ENCODE measurements around the gene PELI2. TPM values are rescaled to one million over a fixed set of nuclear protein-coding genes. Genes with fewer than 3 reads are reported as not detected.

The PELI2 gene
- total and polyA plus RNA-seq, 3 donors from 2014 or later, result 14.5 to 32.5 (median 27.6) TPM

GRCh38 chr14:56121816-56122215, 3.6 kb downstream of the PELI2 start:
- no peaks in the 10 kb centered on the region for H3K36me3 ChIP-seq (ENCODE audit: low read depth, missing control alignments)
- peaks cover 29% of the 10 kb centered on the region for H3K4me1 ChIP-seq
- H3K27ac ChIP-seq, result no peak overlapping the region
- no peak overlapping the region for H3K4me3 ChIP-seq
- H3K9me3 ChIP-seq, result no peaks in the 10 kb centered on the region
- intact Hi-C loops (cut with DNase I; ENCODE audit: low total_unique reads), result no loop called here
- H3K27me3 ChIP-seq, result no peaks in the 10 kb centered on the region
- WGBS, 2 donors, result 75 to 86% methylated on average over 3 of the region's 3 CpGs
- TF ChIP-seq POLR2A (IDR thresholded peaks at IDR 0.05) (no peak), CTCF (IDR thresholded peaks at IDR 0.05) (no peak)
- no peak for DNase-seq

- Histone ChIP-seq H3K36me3 (ENCODE audit: low read depth, missing control alignments) (no peaks in the 10 kb centered on the region), H3K27me3 (no peaks in the 10 kb centered on the region), H3K4me3 (no peak overlapping the region), H3K9me3 (no peaks in the 10 kb centered on the region), H3K27ac (no peak overlapping the region), H3K4me1 (peaks cover 29% of the 10 kb centered on the region)
- intact Hi-C loops (cut with DNase I; ENCODE audit: low total_unique reads), result no loop called here
- TF ChIP-seq CTCF (IDR thresholded peaks at IDR 0.05) (no peak), POLR2A (IDR thresholded peaks at IDR 0.05) (no peak)
- DNase-seq, result no peak
- 65 to 72% methylated on average over 2 of the region's 2 CpGs for WGBS, 2 donors
Observed at GRCh38 chr14:56122301-56122700, 4.1 kb downstream of the PELI2 start.

- H3K27ac ChIP-seq, result no peak overlapping the region
- no peaks in the 10 kb centered on the region for H3K27me3 ChIP-seq
- H3K36me3 ChIP-seq (ENCODE audit: low read depth, missing control alignments), result no peaks in the 10 kb centered on the region
- intact Hi-C loops (cut with DNase I; ENCODE audit: low total_unique reads), result no loop called here
- DNase-seq, result no peak
- WGBS, 2 donors, result 53 to 66% methylated on average over 2 of the region's 2 CpGs
- TF ChIP-seq POLR2A (IDR thresholded peaks at IDR 0.05) (no peak), CTCF (IDR thresholded peaks at IDR 0.05) (no peak)
- H3K4me3 ChIP-seq, result no peak overlapping the region
- H3K9me3 ChIP-seq, result no peaks in the 10 kb centered on the region
- peaks cover 33% of the 10 kb centered on the region for H3K4me1 ChIP-seq
Observed at GRCh38 chr14:56124327-56124726, 6.1 kb downstream of the PELI2 start.

- Histone ChIP-seq H3K27ac (no peak overlapping the region), H3K4me3 (no peak overlapping the region), H3K9me3 (no peaks in the 10 kb centered on the region), H3K4me1 (peaks cover 41% of the 10 kb centered on the region), H3K36me3 (ENCODE audit: low read depth, missing control alignments) (no peaks in the 10 kb centered on the region), H3K27me3 (no peaks in the 10 kb centered on the region)
- no peak for TF ChIP-seq CTCF (IDR thresholded peaks at IDR 0.05)
- intact Hi-C loops (cut with DNase I; ENCODE audit: low total_unique reads), result no loop called here
- 91 to 98% methylated on average over 12 of the region's 12 CpGs for WGBS, 2 donors
- DNase-seq, result no peak
Observed at GRCh38 chr14:56125772-56126636, 7.8 kb downstream of the PELI2 start.

- Histone ChIP-seq H3K27ac (no peak overlapping the region), H3K4me3 (no peak overlapping the region), H3K4me1 (peaks cover 42% of the 10 kb centered on the region), H3K36me3 (ENCODE audit: low read depth, missing control alignments) (no peaks in the 10 kb centered on the region), H3K27me3 (no peaks in the 10 kb centered on the region), H3K9me3 (no peaks in the 10 kb centered on the region)
- intact Hi-C loops (cut with DNase I; ENCODE audit: low total_unique reads), result no loop called here
- WGBS, 2 donors, result 90 to 96% methylated on average over 2 of the region's 2 CpGs
- DNase-seq, result no peak
- TF ChIP-seq CTCF (IDR thresholded peaks at IDR 0.05) (no peak), POLR2A (IDR thresholded peaks at IDR 0.05) (no peak)
Observed at GRCh38 chr14:56126637-56126913, 8.4 kb downstream of the PELI2 start.

Data from testis (tissue), 3 donors.